Activated naive CD4-positive, alpha-beta T cell treated with anti-CD3 and anti-CD28 coated beads, Interleukin-2, amount 50 U/mL, for 24 hours (primary cell): ENCODE data around the gene FZD2.
"Not testable (repeated sequence)": the region's sequence is repeated elsewhere in the genome, so short reads cannot be mapped to it uniquely, and the experiment has no call there.

Experiments used
- H3K27ac Mint-ChIP-seq: one replicate; pipeline ENCODE4 v1.8.0; 2021; ENCODE audit warnings: mild to moderate bottlenecking, mixed read lengths
- H3K27me3 Mint-ChIP-seq: one replicate; pipeline ENCODE4 v1.8.0; 2021; ENCODE audit warnings: mixed read lengths
- H3K36me3 Mint-ChIP-seq: one replicate; pipeline ENCODE4 v1.8.0; 2021; ENCODE audit warnings: mixed read lengths
- H3K4me1 Mint-ChIP-seq: one replicate; pipeline ENCODE4 v1.8.0; 2021; ENCODE audit warnings: mixed read lengths
- H3K4me3 Mint-ChIP-seq: one replicate; pipeline ENCODE4 v1.8.0; 2021; ENCODE audit warnings: mild to moderate bottlenecking, mixed read lengths
- H3K9me3 Mint-ChIP-seq: one replicate; pipeline ENCODE4 v1.8.0; 2021; ENCODE audit warnings: mixed read lengths

FZD2 gene

GRCh38 chr17:44556832-44557606, at the start of gene FZD2:
Gene FZD2, plus strand, starts transcription at chr17:44557484. Its CDS starts 205 bp downstream, at chr17:44557689.
- peak within 1 kb of the TSS; percentile 91 for H3K4me3 Mint-ChIP-seq
- H3K27ac Mint-ChIP-seq = peak within 1 kb of the TSS; percentile 86
- peaks cover 44% of the 10 kb centered on the region for H3K27me3 Mint-ChIP-seq

GRCh38 chr17:44511241-44512134, 45.8 kb upstream of the FZD2 start:
- H3K4me1 Mint-ChIP-seq, H3K27me3 Mint-ChIP-seq, H3K36me3 Mint-ChIP-seq, H3K27ac Mint-ChIP-seq, H3K9me3 Mint-ChIP-seq, H3K4me3 Mint-ChIP-seq: not testable (repeated sequence)

More at GRCh38 chr17:44556832-44557606, at the start of gene FZD2:
- Mint-ChIP-seq H3K36me3 (no peaks in the 10 kb centered on the region), H3K4me1 (peaks cover 28% of the 10 kb centered on the region), H3K9me3 (no peaks in the 10 kb centered on the region)

GRCh38 chr17:44518032-44518431, 39.3 kb upstream of the FZD2 start:
- Mint-ChIP-seq H3K4me1 (no peaks in the 10 kb centered on the region), H3K9me3 (no peaks in the 10 kb centered on the region), H3K4me3 (no peak overlapping the region), H3K27ac (no peak overlapping the region), H3K27me3 (no peaks in the 10 kb centered on the region), H3K36me3 (no peaks in the 10 kb centered on the region)

GRCh38 chr17:44522883-44523671, 34.2 kb upstream of the FZD2 start:
- no peak overlapping the region for H3K4me3 Mint-ChIP-seq
- no peaks in the 10 kb centered on the region for H3K36me3 Mint-ChIP-seq
- peaks cover 4% of the 10 kb centered on the region for H3K27me3 Mint-ChIP-seq

GRCh38 chr17:44523672-44523972, 33.7 kb upstream of the FZD2 start:
- Mint-ChIP-seq H3K36me3 (no peaks in the 10 kb centered on the region), H3K4me3 (no peak overlapping the region), H3K27me3 (peaks cover 4% of the 10 kb centered on the region)

More at GRCh38 chr17:44522883-44523671, 34.2 kb upstream of the FZD2 start:
- H3K4me1 Mint-ChIP-seq = no peaks in the 10 kb centered on the region
- H3K27ac Mint-ChIP-seq = peak overlapping the region; percentile 24
- no peaks in the 10 kb centered on the region for H3K9me3 Mint-ChIP-seq

GRCh38 chr17:44527102-44527501, 30.2 kb upstream of the FZD2 start:
- Mint-ChIP-seq H3K9me3 (no peaks in the 10 kb centered on the region), H3K27me3 (peaks cover 4% of the 10 kb centered on the region), H3K4me3 (no peak overlapping the region), H3K36me3 (no peaks in the 10 kb centered on the region), H3K4me1 (no peaks in the 10 kb centered on the region), H3K27ac (no peak overlapping the region)

More at GRCh38 chr17:44523672-44523972, 33.7 kb upstream of the FZD2 start:
- H3K9me3 Mint-ChIP-seq = no peaks in the 10 kb centered on the region
- peak overlapping the region; percentile 24 for H3K27ac Mint-ChIP-seq
- H3K4me1 Mint-ChIP-seq = no peaks in the 10 kb centered on the region

- Mint-ChIP-seq H3K27me3 (peaks cover 4% of the 10 kb centered on the region), H3K4me1 (no peaks in the 10 kb centered on the region), H3K9me3 (no peaks in the 10 kb centered on the region), H3K4me3 (no peak overlapping the region), H3K36me3 (no peaks in the 10 kb centered on the region), H3K27ac (no peak overlapping the region)
Measured at GRCh38 chr17:44527954-44528353, 29.3 kb upstream of the FZD2 start.

- peaks cover 8% of the 10 kb centered on the region for H3K4me1 Mint-ChIP-seq
- no peaks in the 10 kb centered on the region for H3K9me3 Mint-ChIP-seq
- peaks cover 4% of the 10 kb centered on the region for H3K27me3 Mint-ChIP-seq
- no peaks in the 10 kb centered on the region for H3K36me3 Mint-ChIP-seq
- H3K27ac Mint-ChIP-seq = no peak overlapping the region
- H3K4me3 Mint-ChIP-seq = no peak overlapping the region
Measured at GRCh38 chr17:44529864-44530263, 27.4 kb upstream of the FZD2 start.

- Mint-ChIP-seq H3K4me1 (peaks cover 8% of the 10 kb centered on the region), H3K36me3 (no peaks in the 10 kb centered on the region), H3K27ac (no peak overlapping the region), H3K27me3 (peaks cover 4% of the 10 kb centered on the region), H3K9me3 (no peaks in the 10 kb centered on the region), H3K4me3 (no peak overlapping the region)
Measured at GRCh38 chr17:44530896-44531418, 26.3 kb upstream of the FZD2 start.

- H3K9me3 Mint-ChIP-seq = no peaks in the 10 kb centered on the region
- no peak overlapping the region for H3K4me3 Mint-ChIP-seq
- peak overlapping the region; percentile 8 for H3K27ac Mint-ChIP-seq
- H3K4me1 Mint-ChIP-seq = peaks cover 8% of the 10 kb centered on the region
- no peaks in the 10 kb centered on the region for H3K36me3 Mint-ChIP-seq
- no peaks in the 10 kb centered on the region for H3K27me3 Mint-ChIP-seq
Measured at GRCh38 chr17:44533533-44534246, 23.6 kb upstream of the FZD2 start.

GRCh38 chr17:44536090-44536953, 21.0 kb upstream of the FZD2 start:
- H3K4me3 Mint-ChIP-seq = no peak overlapping the region
- H3K36me3 Mint-ChIP-seq = no peaks in the 10 kb centered on the region
- H3K27me3 Mint-ChIP-seq = no peaks in the 10 kb centered on the region
- H3K27ac Mint-ChIP-seq = no peak overlapping the region
- H3K9me3 Mint-ChIP-seq = no peaks in the 10 kb centered on the region
- peaks cover 8% of the 10 kb centered on the region for H3K4me1 Mint-ChIP-seq

- H3K4me3 Mint-ChIP-seq, H3K9me3 Mint-ChIP-seq, H3K4me1 Mint-ChIP-seq, H3K36me3 Mint-ChIP-seq, H3K27me3 Mint-ChIP-seq, H3K27ac Mint-ChIP-seq: not testable (repeated sequence)
Measured at GRCh38 chr17:44537922-44538321, 19.4 kb upstream of the FZD2 start.

GRCh38 chr17:44539673-44540072, 17.6 kb upstream of the FZD2 start:
- H3K36me3 Mint-ChIP-seq = no peaks in the 10 kb centered on the region
- H3K27me3 Mint-ChIP-seq = peaks cover 9% of the 10 kb centered on the region
- no peaks in the 10 kb centered on the region for H3K4me1 Mint-ChIP-seq
- no peak overlapping the region for H3K27ac Mint-ChIP-seq
- no peak overlapping the region for H3K4me3 Mint-ChIP-seq
- no peaks in the 10 kb centered on the region for H3K9me3 Mint-ChIP-seq
